ENCODE data around the gene PGR. TPM values are rescaled to one million over a fixed set of nuclear protein-coding genes. Genes with fewer than 3 reads are reported as not detected.

PGR gene
- total and polyA plus RNA-seq, 2 donors from 2014 or later: 0.60 to 1.3 TPM

DNA sequence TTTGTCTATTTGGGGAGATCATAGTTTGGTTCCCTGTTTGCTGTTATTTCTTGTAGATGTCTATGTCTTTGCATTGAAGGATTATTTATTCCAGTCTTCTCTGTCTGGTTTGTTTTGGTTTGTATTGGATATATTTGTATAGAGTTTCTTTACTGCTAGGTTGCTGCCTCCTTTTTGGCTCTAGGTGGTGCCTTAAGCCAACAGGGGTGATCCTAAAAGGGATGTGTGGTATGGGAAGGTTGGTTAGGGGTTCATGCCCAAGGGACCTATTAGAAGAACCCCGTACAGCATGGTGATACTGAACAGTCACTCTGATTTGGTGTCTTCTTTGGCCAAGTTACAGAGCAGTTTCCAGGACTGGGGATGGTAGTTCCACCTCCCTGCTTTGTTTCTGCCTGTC is 36.4 kb upstream of the PGR start:
- H3K36me3 ChIP-seq (ENCODE audit: control insufficient read depth in 2 of 3, insufficient read depth in 3 of 3, low read length in 3 of 3): no peaks in the 10 kb centered on the region
- TF ChIP-seq, protein P1, sequence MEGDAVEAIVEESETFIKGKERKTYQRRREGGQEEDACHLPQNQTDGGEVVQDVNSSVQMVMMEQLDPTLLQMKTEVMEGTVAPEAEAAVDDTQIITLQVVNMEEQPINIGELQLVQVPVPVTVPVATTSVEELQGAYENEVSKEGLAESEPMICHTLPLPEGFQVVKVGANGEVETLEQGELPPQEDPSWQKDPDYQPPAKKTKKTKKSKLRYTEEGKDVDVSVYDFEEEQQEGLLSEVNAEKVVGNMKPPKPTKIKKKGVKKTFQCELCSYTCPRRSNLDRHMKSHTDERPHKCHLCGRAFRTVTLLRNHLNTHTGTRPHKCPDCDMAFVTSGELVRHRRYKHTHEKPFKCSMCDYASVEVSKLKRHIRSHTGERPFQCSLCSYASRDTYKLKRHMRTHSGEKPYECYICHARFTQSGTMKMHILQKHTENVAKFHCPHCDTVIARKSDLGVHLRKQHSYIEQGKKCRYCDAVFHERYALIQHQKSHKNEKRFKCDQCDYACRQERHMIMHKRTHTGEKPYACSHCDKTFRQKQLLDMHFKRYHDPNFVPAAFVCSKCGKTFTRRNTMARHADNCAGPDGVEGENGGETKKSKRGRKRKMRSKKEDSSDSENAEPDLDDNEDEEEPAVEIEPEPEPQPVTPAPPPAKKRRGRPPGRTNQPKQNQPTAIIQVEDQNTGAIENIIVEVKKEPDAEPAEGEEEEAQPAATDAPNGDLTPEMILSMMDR (IDR thresholded peaks at IDR 0.05; ENCODE audit: borderline replicate concordance, extremely low read depth, insufficient read depth): no peak
- H3K4me1 ChIP-seq (ENCODE audit: control insufficient read depth in 2 of 3, insufficient read depth in 2 of 3, low read depth in 1 of 3, low read length in 3 of 3): no peaks in the 10 kb centered on the region
- intact Hi-C loops (cut with DNase I): no loop called here
- no peak for FAIRE-seq
- H3K27ac ChIP-seq (ENCODE audit: low read depth in 2 of 2, low read length in 2 of 2): no peak overlapping the region
- H3K4me3 ChIP-seq (ENCODE audit: low read length in 3 of 3): no peak overlapping the region
- no peak overlapping the region for H3K9ac ChIP-seq (ENCODE audit: low read length in 3 of 3)
- no peaks in the 10 kb centered on the region for H3K9me3 ChIP-seq (ENCODE audit: control insufficient read depth in 2 of 3, insufficient read depth in 1 of 3, low read length in 3 of 3)
- H3K27me3 ChIP-seq (ENCODE audit: control insufficient read depth, insufficient read depth, low read length): no peaks in the 10 kb centered on the region
- DNase-seq: no peak

DNA sequence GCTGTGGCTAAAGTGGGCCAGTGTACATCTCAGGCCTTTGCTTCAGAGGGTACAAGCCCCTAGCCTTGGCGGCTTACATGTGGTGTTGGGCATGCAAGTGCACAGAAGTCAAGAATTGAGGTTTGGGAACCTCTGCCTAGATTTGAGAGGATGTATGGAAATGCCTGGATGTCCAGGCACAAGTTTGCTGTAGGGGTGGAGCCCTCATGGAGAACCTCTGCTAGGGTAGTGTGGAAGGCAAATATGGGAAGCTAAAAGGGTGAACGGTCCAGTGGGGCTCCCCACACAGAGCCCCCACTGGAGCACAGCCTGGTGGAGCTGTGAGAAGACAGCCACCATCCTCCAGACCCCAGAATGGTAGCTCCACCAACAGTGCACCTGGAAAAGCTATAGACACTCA is 28.5 kb upstream of the PGR start:
- Histone ChIP-seq H3K27me3 (ENCODE audit: control insufficient read depth, insufficient read depth, low read length) (no peaks in the 10 kb centered on the region), H3K9ac (ENCODE audit: low read length in 3 of 3) (no peak overlapping the region), H3K4me1 (ENCODE audit: control insufficient read depth in 2 of 3, insufficient read depth in 2 of 3, low read depth in 1 of 3, low read length in 3 of 3) (no peaks in the 10 kb centered on the region), H3K27ac (ENCODE audit: low read depth in 2 of 2, low read length in 2 of 2) (no peak overlapping the region), H3K4me3 (ENCODE audit: low read length in 3 of 3) (no peak overlapping the region), H3K36me3 (ENCODE audit: control insufficient read depth in 2 of 3, insufficient read depth in 3 of 3, low read length in 3 of 3) (no peaks in the 10 kb centered on the region), H3K9me3 (ENCODE audit: control insufficient read depth in 2 of 3, insufficient read depth in 1 of 3, low read length in 3 of 3) (no peaks in the 10 kb centered on the region)
- TF ChIP-seq, protein P1 (IDR thresholded peaks at IDR 0.05; ENCODE audit: borderline replicate concordance, extremely low read depth, insufficient read depth): no peak
- intact Hi-C loops (cut with DNase I): no loop called here
- no peak for FAIRE-seq
- DNase-seq: no peak

DNA sequence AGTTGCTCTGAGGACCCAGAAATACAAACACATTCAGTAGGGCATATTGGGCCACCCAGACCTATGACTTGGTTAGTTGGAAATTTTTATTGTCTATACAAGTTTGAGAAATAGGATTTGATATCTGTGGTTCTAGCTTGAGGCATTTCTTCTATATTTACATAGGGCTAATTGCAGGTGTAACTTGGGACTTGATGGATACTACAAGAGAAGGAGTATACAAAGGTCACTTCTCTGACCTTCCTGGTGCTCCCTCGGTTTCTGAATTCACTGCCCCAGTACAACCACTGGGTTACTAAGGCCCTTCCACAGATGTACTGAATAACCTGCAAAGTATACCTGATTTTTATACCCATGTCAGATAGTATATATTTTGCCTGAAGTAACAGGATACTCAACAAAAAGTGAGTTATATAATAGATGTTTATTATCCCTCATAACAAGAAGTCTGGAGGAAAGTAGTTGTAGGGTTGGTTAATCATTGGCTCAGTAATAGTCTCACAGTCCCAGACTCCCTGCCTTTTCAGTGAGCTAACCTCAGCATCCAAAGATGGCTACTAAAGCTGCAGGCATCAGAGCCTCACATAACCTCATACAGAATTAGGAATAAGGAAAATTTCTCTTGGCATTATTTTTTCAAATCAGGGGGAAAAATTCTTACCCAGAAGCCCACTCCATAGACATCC is 8.8 kb upstream of the PGR start:
- DNase-seq: no peak
- intact Hi-C loops (cut with DNase I): no loop called here
- Histone ChIP-seq H3K9me3 (ENCODE audit: control insufficient read depth in 2 of 3, insufficient read depth in 1 of 3, low read length in 3 of 3) (no peaks in the 10 kb centered on the region), H3K36me3 (ENCODE audit: control insufficient read depth in 2 of 3, insufficient read depth in 3 of 3, low read length in 3 of 3) (no peaks in the 10 kb centered on the region), H3K27me3 (ENCODE audit: control insufficient read depth, insufficient read depth, low read length) (no peaks in the 10 kb centered on the region), H3K4me3 (ENCODE audit: low read length in 3 of 3) (no peak overlapping the region), H3K4me1 (ENCODE audit: control insufficient read depth in 2 of 3, insufficient read depth in 2 of 3, low read depth in 1 of 3, low read length in 3 of 3) (no peaks in the 10 kb centered on the region), H3K9ac (ENCODE audit: low read length in 3 of 3) (no peak overlapping the region), H3K27ac (ENCODE audit: low read depth in 2 of 2, low read length in 2 of 2) (no peak overlapping the region)
- TF ChIP-seq, protein P1 (IDR thresholded peaks at IDR 0.05; ENCODE audit: borderline replicate concordance, extremely low read depth, insufficient read depth): no peak
- no peak for FAIRE-seq

DNA sequence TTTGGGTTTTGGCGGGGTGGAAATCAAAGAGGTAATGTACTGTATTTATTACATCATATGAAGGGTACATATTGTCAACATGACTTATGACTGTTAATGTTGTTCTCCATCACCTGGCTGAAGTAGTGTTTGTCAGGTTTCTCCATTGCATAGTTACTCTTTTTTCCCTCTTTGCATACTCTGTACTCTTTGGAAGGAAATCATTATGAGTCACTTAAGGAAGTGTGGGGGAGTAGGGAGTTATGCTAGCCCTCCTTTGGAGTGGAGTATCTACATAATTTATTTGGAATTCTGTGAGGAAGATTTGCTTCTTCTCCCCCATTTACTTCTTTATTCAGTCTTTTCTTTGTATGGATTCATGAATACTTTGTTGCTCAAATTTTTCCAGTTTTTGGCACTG is 3.6 kb upstream of the PGR start:
- TF ChIP-seq, protein P1 (IDR thresholded peaks at IDR 0.05; ENCODE audit: borderline replicate concordance, extremely low read depth, insufficient read depth): no peak
- intact Hi-C loops (cut with DNase I): no loop called here
- FAIRE-seq: no peak

More for the DNA sequence above, 3.6 kb upstream of the PGR start:
- no peak overlapping the region for H3K9ac ChIP-seq (ENCODE audit: low read length in 3 of 3)
- H3K36me3 ChIP-seq (ENCODE audit: control insufficient read depth in 2 of 3, insufficient read depth in 3 of 3, low read length in 3 of 3): no peaks in the 10 kb centered on the region
- no peaks in the 10 kb centered on the region for H3K4me1 ChIP-seq (ENCODE audit: control insufficient read depth in 2 of 3, insufficient read depth in 2 of 3, low read depth in 1 of 3, low read length in 3 of 3)
- H3K27me3 ChIP-seq (ENCODE audit: control insufficient read depth, insufficient read depth, low read length): peaks cover 30% of the 10 kb centered on the region
- no peak overlapping the region for H3K27ac ChIP-seq (ENCODE audit: low read depth in 2 of 2, low read length in 2 of 2)
- no peak for DNase-seq
- no peaks in the 10 kb centered on the region for H3K9me3 ChIP-seq (ENCODE audit: control insufficient read depth in 2 of 3, insufficient read depth in 1 of 3, low read length in 3 of 3)
- H3K4me3 ChIP-seq (ENCODE audit: low read length in 3 of 3): no peak overlapping the region

Data from kidney (tissue), 14 donors.